Smooth muscle cell (in vitro differentiated cells): Measurements from ENCODE around the gene SPAG17. TPM values are rescaled to one million over a fixed set of nuclear protein-coding genes. Genes with fewer than 3 reads are reported as not detected.

Experiments
- DNase-seq: peaks from one replicate; lab custom pipeline; 2025; ENCODE audit not compliant: unreplicated experiment; lab: John Stamatoyannopoulos, UW
- H2AFZ ChIP-seq: fragments of 200-600 bp; sonication (generic); 2 replicates; pipeline ENCODE4 v1.6.0; 2016; ENCODE audit warnings: antibody characterized with exemption, low read depth, mild to moderate bottlenecking
- H3F3A ChIP-seq: fragments of 200-600 bp; sonication (generic); 2 replicates; pipeline ENCODE4 v1.6.0; 2017; ENCODE audit warnings: antibody characterized with exemption, low read depth
- H3K27ac ChIP-seq: fragments of 200-600 bp; sonication (generic); 2 replicates; pipeline ENCODE4 v1.5.1; 2016; ENCODE audit warnings: low read depth, mild to moderate bottlenecking
- H3K27me3 ChIP-seq: fragments of 200-600 bp; sonication (generic); 2 replicates; pipeline ENCODE4 v1.6.1; 2016; ENCODE audit warnings: low read depth, mild to moderate bottlenecking
- H3K36me3 ChIP-seq: fragments of 200-600 bp; sonication (generic); 2 replicates; pipeline ENCODE4 v1.5.1; 2016; ENCODE audit warnings: low read depth
- H3K4me1 ChIP-seq: fragments of 200-600 bp; sonication (generic); 2 replicates; pipeline ENCODE4 v1.5.1; 2016; ENCODE audit warnings: low read depth
- H3K4me2 ChIP-seq: fragments of 200-600 bp; sonication (generic); 2 replicates; pipeline ENCODE4 v1.6.0; 2016; ENCODE audit warnings: mild to moderate bottlenecking
- H3K4me3 ChIP-seq: fragments of 200-600 bp; sonication (generic); 2 replicates; pipeline ENCODE4 v1.5.1; 2016; ENCODE audit warnings: mild to moderate bottlenecking
- H3K79me2 ChIP-seq: fragments of 200-600 bp; sonication (generic); 2 replicates; pipeline ENCODE4 v1.6.0; 2016; ENCODE audit warnings: low read depth, mild to moderate bottlenecking
- H3K9ac ChIP-seq: fragments of 200-600 bp; sonication (generic); 2 replicates; pipeline ENCODE4 v1.6.0; 2016; ENCODE audit warnings: low read depth
- H3K9me3 ChIP-seq: fragments of 200-600 bp; sonication (generic); replicated peaks from 2 replicates; pipeline ENCODE4 v1.5.1; 2016; ENCODE audit warnings: low read depth
- H4K20me1 ChIP-seq: fragments of 200-600 bp; sonication (generic); 2 replicates; pipeline ENCODE4 v1.6.0; 2016; ENCODE audit warnings: low read depth
- WGBS: methylation state at CpG from one replicate; pipeline ENCODE4 v1.1.7; 2016; ENCODE audit warnings: low lambda C conversion rate; 5-methylcytosine and 5-hydroxymethylcytosine counted together
- polyA plus RNA-seq: library from polyadenylated mRNA; unstranded; fragments of >200 nt; fragmentation: Nextera tagmentation; extraction: Ambion mirVana; gene quantifications from 2 replicates; pipeline ENCODE4 v1.2.1, GENCODE V29; 2016
- total RNA-seq: library from RNA; depleted of rRNA; stranded (reverse); fragments of >200 nt; gene quantifications from 2 replicates; pipeline ENCODE4 v1.2.3, GENCODE V29; 2014
- TF ChIP-seq, protein P1 (sequence below): fragments of 200-600 bp; sonication (generic); IDR thresholded peaks from 2 replicates; pipeline ENCODE4 v1.5.1; 2017; ENCODE audit warnings: borderline replicate concordance, mild to moderate bottlenecking, antibody characterized with exemption; ENCODE audit not compliant: insufficient read depth, poor library complexity, severe bottlenecking

SPAG17 gene
- total and polyA plus RNA-seq, 2 experiments from 2014 or later: 1.1 to 11.1 TPM

DNA sequence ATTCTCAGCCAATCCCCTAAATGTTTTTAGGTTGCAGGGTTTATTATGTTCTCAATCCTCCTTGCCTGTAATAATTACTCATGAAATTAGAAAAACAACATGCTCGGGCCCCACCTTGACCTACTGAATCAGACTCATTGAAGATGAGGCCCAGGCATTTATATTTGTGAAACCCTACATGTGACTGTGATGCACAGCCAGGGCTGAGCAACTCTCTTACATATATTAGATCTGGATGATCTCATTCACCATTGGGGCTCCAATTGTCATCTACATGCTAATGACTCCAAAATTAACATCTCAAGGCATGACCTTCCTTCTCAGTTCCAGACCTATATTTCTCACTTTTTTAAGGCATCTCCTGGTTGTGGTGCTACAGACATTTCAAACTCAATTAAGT, 152.1 kb downstream of the SPAG17 start:
- no peaks in the 10 kb centered on the region for H3K79me2 ChIP-seq
- H3K27ac ChIP-seq: no peak overlapping the region
- H3K36me3 ChIP-seq: no peaks in the 10 kb centered on the region
- H3K27me3 ChIP-seq: no peaks in the 10 kb centered on the region
- H3K4me3 ChIP-seq: no peak overlapping the region
- H3K9me3 ChIP-seq: no peaks in the 10 kb centered on the region
- WGBS: 87% methylated on average over 1 of the region's 1 CpG
- no peak overlapping the region for H3K4me2 ChIP-seq
- no peaks in the 10 kb centered on the region for H4K20me1 ChIP-seq
- no peak overlapping the region for H2AFZ ChIP-seq
- no peaks in the 10 kb centered on the region for H3F3A ChIP-seq
- H3K9ac ChIP-seq: no peak overlapping the region
- TF ChIP-seq, protein P1, sequence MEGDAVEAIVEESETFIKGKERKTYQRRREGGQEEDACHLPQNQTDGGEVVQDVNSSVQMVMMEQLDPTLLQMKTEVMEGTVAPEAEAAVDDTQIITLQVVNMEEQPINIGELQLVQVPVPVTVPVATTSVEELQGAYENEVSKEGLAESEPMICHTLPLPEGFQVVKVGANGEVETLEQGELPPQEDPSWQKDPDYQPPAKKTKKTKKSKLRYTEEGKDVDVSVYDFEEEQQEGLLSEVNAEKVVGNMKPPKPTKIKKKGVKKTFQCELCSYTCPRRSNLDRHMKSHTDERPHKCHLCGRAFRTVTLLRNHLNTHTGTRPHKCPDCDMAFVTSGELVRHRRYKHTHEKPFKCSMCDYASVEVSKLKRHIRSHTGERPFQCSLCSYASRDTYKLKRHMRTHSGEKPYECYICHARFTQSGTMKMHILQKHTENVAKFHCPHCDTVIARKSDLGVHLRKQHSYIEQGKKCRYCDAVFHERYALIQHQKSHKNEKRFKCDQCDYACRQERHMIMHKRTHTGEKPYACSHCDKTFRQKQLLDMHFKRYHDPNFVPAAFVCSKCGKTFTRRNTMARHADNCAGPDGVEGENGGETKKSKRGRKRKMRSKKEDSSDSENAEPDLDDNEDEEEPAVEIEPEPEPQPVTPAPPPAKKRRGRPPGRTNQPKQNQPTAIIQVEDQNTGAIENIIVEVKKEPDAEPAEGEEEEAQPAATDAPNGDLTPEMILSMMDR: no peak
- DNase-seq: no peak
- no peaks in the 10 kb centered on the region for H3K4me1 ChIP-seq

DNA sequence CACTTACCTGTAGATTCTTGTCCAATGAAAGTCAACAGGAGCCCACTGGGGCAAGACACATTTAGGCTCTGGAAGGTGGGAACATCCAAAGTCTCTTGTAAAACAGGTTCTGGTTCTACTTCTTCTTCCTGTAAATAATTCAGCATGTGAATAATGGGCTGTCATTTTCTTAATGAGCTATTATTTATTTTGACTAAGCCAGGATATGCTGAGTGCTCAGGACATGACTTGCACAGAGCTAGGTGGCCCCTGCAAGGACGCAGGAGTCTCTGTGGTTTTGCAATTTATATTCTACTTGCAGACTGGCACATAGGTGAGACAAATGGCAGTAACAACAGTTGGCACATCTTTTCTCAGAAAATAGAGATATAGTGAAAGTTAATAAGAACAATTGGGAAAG, 156.8 kb downstream of the SPAG17 start:
- no peaks in the 10 kb centered on the region for H3K4me1 ChIP-seq
- H3K27me3 ChIP-seq: no peaks in the 10 kb centered on the region
- no peak overlapping the region for H3K27ac ChIP-seq
- no peaks in the 10 kb centered on the region for H3K36me3 ChIP-seq
- DNase-seq: no peak
- H2AFZ ChIP-seq: no peak overlapping the region
- no peak overlapping the region for H3K9ac ChIP-seq
- H4K20me1 ChIP-seq: no peaks in the 10 kb centered on the region
- H3K9me3 ChIP-seq: no peaks in the 10 kb centered on the region
- H3K4me3 ChIP-seq: no peak overlapping the region
- H3K79me2 ChIP-seq: no peaks in the 10 kb centered on the region
- TF ChIP-seq, protein P1: no peak
- no peaks in the 10 kb centered on the region for H3F3A ChIP-seq
- no peak overlapping the region for H3K4me2 ChIP-seq
- WGBS: 86% methylated on average over 1 of the region's 1 CpG

DNA sequence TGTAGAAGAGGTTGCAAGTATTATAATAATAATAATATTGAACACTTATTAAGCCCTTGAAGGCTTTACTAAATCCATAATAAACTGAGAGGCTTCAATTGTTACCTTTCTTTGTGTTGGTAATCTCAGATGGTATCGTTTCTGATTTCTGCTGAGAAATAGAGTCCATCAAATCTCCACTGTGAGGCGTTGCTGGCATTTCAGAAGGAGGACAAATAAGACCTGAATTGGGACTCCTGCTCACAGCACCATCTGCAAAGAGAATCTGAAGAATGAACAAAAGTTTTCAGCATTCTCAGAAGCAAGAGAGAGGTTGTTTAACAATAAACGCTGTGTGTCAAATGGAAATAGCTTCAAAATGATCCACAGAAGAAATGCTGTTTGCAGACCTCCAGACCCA, 161.8 kb downstream of the SPAG17 start:
- no peak overlapping the region for H3K9ac ChIP-seq
- H3K4me2 ChIP-seq: no peak overlapping the region
- no peaks in the 10 kb centered on the region for H3K36me3 ChIP-seq
- TF ChIP-seq, protein P1: no peak
- no peak overlapping the region for H2AFZ ChIP-seq
- WGBS: 68% methylated on average over 3 of the region's 3 CpGs
- H4K20me1 ChIP-seq: no peaks in the 10 kb centered on the region
- no peaks in the 10 kb centered on the region for H3K27me3 ChIP-seq
- H3K4me1 ChIP-seq: no peaks in the 10 kb centered on the region
- DNase-seq: no peak
- H3K4me3 ChIP-seq: no peak overlapping the region
- H3K27ac ChIP-seq: no peak overlapping the region
- H3K9me3 ChIP-seq: no peaks in the 10 kb centered on the region
- H3K79me2 ChIP-seq: no peaks in the 10 kb centered on the region
- H3F3A ChIP-seq: no peaks in the 10 kb centered on the region

DNA sequence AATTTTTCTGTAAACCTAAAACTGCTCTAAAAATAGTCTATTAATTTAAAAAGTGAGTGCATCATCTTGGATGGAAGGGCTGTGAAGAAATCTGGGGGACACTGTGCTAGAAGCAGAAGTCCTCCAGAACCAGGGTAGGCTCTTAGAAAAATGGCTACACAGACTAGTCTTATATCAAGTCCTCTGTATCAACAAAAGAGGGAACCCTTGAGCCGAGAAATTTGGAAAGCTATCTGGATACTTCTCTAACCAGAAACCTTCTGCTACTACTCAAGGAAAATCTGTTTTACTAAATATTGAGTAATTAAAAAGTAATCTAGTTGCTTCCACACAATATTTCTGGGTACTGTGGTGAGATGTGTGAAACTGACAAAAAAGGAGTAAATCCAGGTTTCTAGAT, 163.4 kb downstream of the SPAG17 start:
- no peaks in the 10 kb centered on the region for H3K36me3 ChIP-seq
- no peaks in the 10 kb centered on the region for H4K20me1 ChIP-seq
- TF ChIP-seq, protein P1: no peak
- H3F3A ChIP-seq: no peaks in the 10 kb centered on the region
- no peak overlapping the region for H2AFZ ChIP-seq
- H3K9me3 ChIP-seq: no peaks in the 10 kb centered on the region
- no peak overlapping the region for H3K4me2 ChIP-seq
- no peaks in the 10 kb centered on the region for H3K4me1 ChIP-seq
- no peak overlapping the region for H3K9ac ChIP-seq
- no peak overlapping the region for H3K4me3 ChIP-seq
- no peak for DNase-seq
- no peak overlapping the region for H3K27ac ChIP-seq
- WGBS: 81% methylated on average over 1 of the region's 1 CpG
- H3K27me3 ChIP-seq: no peaks in the 10 kb centered on the region
- no peaks in the 10 kb centered on the region for H3K79me2 ChIP-seq
